Breast epithelium (tissue), 3 donors: Measurements from ENCODE around the gene DYSF.

Experiments used
- POLR2A ChIP-seq: fragments of 450-650 bp; IDR thresholded peaks from one replicate; pipeline ENCODE4 v1.6.1; 2016; ENCODE audit warnings: antibody characterized with exemption, mild to moderate bottlenecking, moderate library complexity
- POLR2AphosphoS5 ChIP-seq, 3 donors: sonication (generic); formaldehyde crosslinking; IDR thresholded peaks; one replicate each; pipeline ENCODE4 v1.6.1; 2017; ENCODE audit warnings: antibody characterized with exemption in 3 of 3
- TF ChIP-seq, protein P1 (sequence below), 3 donors: fragments of 450-650 bp; IDR thresholded peaks; one replicate each; pipeline ENCODE4 v1.5.1; 2016 to 2017; ENCODE audit warnings: antibody characterized with exemption in 3 of 3, mild to moderate bottlenecking in 3 of 3, moderate library complexity in 3 of 3

DNA sequence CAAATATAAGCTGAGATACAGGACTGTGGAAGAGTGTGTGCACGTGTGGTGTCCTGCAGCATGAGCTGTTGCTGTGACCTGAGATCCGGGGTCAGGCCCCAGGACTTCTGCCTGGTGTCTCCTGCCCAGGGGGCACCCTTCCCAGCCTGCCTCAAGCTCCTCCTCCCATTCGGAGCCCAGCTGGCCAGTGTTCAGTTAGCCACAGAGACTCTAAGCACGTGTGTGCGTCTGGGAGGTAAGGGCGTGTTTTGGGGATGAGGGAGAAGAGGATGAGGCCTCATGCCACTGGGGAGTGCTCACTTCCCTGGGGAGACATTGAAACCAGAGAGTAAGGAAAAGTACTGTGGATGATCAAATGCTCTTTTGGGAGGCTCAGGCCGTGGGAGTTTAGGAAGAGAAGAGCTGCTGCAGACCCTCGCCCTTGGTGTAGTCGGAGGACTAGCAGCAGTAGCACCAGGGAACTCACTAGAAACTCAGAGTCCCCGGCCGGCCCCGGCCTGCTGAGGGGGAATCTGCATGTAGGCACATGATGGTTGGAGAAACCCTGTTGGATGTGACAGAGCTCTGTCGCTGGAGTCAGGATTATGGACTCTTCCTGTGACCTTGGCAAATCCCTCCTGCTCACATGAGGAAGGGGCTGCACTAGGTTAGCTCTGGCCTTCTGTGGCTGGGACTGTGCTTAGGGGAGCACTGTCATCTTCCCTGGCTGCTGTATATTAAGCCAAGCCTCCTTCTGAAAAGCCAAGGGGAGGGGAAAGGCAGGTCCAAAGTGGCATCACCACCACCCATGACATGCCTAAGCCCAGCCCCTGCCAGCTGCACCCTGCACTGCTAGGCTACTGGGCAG lies 231.1 kb downstream of the DYSF start:
- TF ChIP-seq POLR2A: no peak
- TF ChIP-seq, protein P1, sequence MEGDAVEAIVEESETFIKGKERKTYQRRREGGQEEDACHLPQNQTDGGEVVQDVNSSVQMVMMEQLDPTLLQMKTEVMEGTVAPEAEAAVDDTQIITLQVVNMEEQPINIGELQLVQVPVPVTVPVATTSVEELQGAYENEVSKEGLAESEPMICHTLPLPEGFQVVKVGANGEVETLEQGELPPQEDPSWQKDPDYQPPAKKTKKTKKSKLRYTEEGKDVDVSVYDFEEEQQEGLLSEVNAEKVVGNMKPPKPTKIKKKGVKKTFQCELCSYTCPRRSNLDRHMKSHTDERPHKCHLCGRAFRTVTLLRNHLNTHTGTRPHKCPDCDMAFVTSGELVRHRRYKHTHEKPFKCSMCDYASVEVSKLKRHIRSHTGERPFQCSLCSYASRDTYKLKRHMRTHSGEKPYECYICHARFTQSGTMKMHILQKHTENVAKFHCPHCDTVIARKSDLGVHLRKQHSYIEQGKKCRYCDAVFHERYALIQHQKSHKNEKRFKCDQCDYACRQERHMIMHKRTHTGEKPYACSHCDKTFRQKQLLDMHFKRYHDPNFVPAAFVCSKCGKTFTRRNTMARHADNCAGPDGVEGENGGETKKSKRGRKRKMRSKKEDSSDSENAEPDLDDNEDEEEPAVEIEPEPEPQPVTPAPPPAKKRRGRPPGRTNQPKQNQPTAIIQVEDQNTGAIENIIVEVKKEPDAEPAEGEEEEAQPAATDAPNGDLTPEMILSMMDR (IDR thresholded peaks at IDR 0.05): no peak
- no peak for TF ChIP-seq POLR2AphosphoS5 (IDR thresholded peaks at IDR 0.05)
